ENCODE data around the gene SMARCC2.
A peak's percentile ranks its signal among the peaks of the same experiment; 100 is the strongest.

SMARCC2 gene

GRCh38 chr12:56222531-56222895 is 33.2 kb upstream of the SMARCC2 start:
- no peak for TF ChIP-seq CTCF (IDR thresholded peaks at IDR 0.05; ENCODE audit: low read depth, low read length, missing control alignments)
- peak overlapping the region; percentile 64 for H3K4me3 ChIP-seq (ENCODE audit: low read depth, low read length)
- DNase-seq (ENCODE audit: low read depth) = no peak
- in situ Hi-C loops (cut with HindIII; ENCODE audit: low sequenced_read_pairs) = loop anchor here (5.0 kb wide), 1 partner anchor 95 kb away; the partner anchor contains the start of gene ESYT1

- in situ Hi-C loops (cut with HindIII; ENCODE audit: low sequenced_read_pairs) = loop anchor here (5.0 kb wide), 1 partner anchor 95 kb away; the partner anchor contains the start of gene ESYT1
- peak; percentile 93 for DNase-seq (ENCODE audit: low read depth)
- H3K4me3 ChIP-seq (ENCODE audit: low read depth, low read length) = peak within 1 kb of the TSS; percentile 64
- no peak for TF ChIP-seq CTCF (IDR thresholded peaks at IDR 0.05; ENCODE audit: low read depth, low read length, missing control alignments)
Measured at GRCh38 chr12:56221757-56222530, 32.7 kb upstream of the SMARCC2 start, which contains the start of gene RNF41. Gene RNF41 (minus strand): TSS chr12:56221922. CDS start chr12:56214047, 7,875 bp downstream.

GRCh38 chr12:56221232-56221756 is 32.0 kb upstream of the SMARCC2 start:
- peak overlapping the region; percentile 64 for H3K4me3 ChIP-seq (ENCODE audit: low read depth, low read length)
- TF ChIP-seq CTCF (IDR thresholded peaks at IDR 0.05; ENCODE audit: low read depth, low read length, missing control alignments) = no peak
- in situ Hi-C loops (cut with HindIII; ENCODE audit: low sequenced_read_pairs) = loop anchor here (5.0 kb wide), 1 partner anchor 94 kb away; the partner anchor contains the start of gene ESYT1
- peak; percentile 68 for DNase-seq (ENCODE audit: low read depth)

- in situ Hi-C loops (cut with HindIII; ENCODE audit: low sequenced_read_pairs) = loop anchor here (5.0 kb wide), 1 partner anchor 93 kb away; the partner anchor contains the start of gene ESYT1
- DNase-seq (ENCODE audit: low read depth) = no peak
- TF ChIP-seq CTCF (IDR thresholded peaks at IDR 0.05; ENCODE audit: low read depth, low read length, missing control alignments) = no peak
- H3K4me3 ChIP-seq (ENCODE audit: low read depth, low read length) = peak overlapping the region; percentile 64
Measured at GRCh38 chr12:56220611-56221231, 31.4 kb upstream of the SMARCC2 start.

GRCh38 chr12:56219840-56220239 is 30.6 kb upstream of the SMARCC2 start:
- H3K4me3 ChIP-seq (ENCODE audit: low read depth, low read length) = no peak overlapping the region
- in situ Hi-C loops (cut with HindIII; ENCODE audit: low sequenced_read_pairs) = loop anchor here (5.0 kb wide), 1 partner anchor 93 kb away; the partner anchor contains the start of gene ESYT1
- no peak for DNase-seq (ENCODE audit: low read depth)
- no peak for TF ChIP-seq CTCF (IDR thresholded peaks at IDR 0.05; ENCODE audit: low read depth, low read length, missing control alignments)

- no peak for DNase-seq (ENCODE audit: low read depth)
- no peak for TF ChIP-seq CTCF (IDR thresholded peaks at IDR 0.05; ENCODE audit: low read depth, low read length, missing control alignments)
- in situ Hi-C loops (cut with HindIII; ENCODE audit: low sequenced_read_pairs) = no loop called here
- no peak overlapping the region for H3K4me3 ChIP-seq (ENCODE audit: low read depth, low read length)
Measured at GRCh38 chr12:56216461-56216860, 27.2 kb upstream of the SMARCC2 start.
